Measurements from ENCODE around the gene CSTF1.

Gene CSTF1

GRCh38 chr20:56428881-56429280, 36.4 kb downstream of the CSTF1 start:
- no peak for TF ChIP-seq CTCF (IDR thresholded peaks at IDR 0.05; ENCODE audit: borderline replicate concordance, control extremely low read depth, extremely low read depth, insufficient read depth, missing control alignments)
- no peak for DNase-seq (ENCODE audit: low spot score)
- in situ Hi-C loops (cut with MboI; ENCODE audit: low sequenced_read_pairs, unreplicated experiment) = no loop called here

GRCh38 chr20:56429502-56429901, 37.1 kb downstream of the CSTF1 start:
- in situ Hi-C loops (cut with MboI; ENCODE audit: low sequenced_read_pairs, unreplicated experiment) = no loop called here
- TF ChIP-seq CTCF (IDR thresholded peaks at IDR 0.05; ENCODE audit: borderline replicate concordance, control extremely low read depth, extremely low read depth, insufficient read depth, missing control alignments) = no peak
- DNase-seq (ENCODE audit: low spot score) = no peak

- DNase-seq (ENCODE audit: low spot score) = no peak
Observed at GRCh38 chr20:56429941-56430340, 37.5 kb downstream of the CSTF1 start.

GRCh38 chr20:56430461-56430860, 38.0 kb downstream of the CSTF1 start:
- no peak for DNase-seq (ENCODE audit: low spot score)
- TF ChIP-seq CTCF (IDR thresholded peaks at IDR 0.05; ENCODE audit: borderline replicate concordance, control extremely low read depth, extremely low read depth, insufficient read depth, missing control alignments) = no peak
- in situ Hi-C loops (cut with MboI; ENCODE audit: low sequenced_read_pairs, unreplicated experiment) = no loop called here

More at GRCh38 chr20:56429941-56430340, 37.5 kb downstream of the CSTF1 start:
- in situ Hi-C loops (cut with MboI; ENCODE audit: low sequenced_read_pairs, unreplicated experiment) = no loop called here
- no peak for TF ChIP-seq CTCF (IDR thresholded peaks at IDR 0.05; ENCODE audit: borderline replicate concordance, control extremely low read depth, extremely low read depth, insufficient read depth, missing control alignments)

GRCh38 chr20:56430957-56431356, 38.5 kb downstream of the CSTF1 start:
- no peak for TF ChIP-seq CTCF (IDR thresholded peaks at IDR 0.05; ENCODE audit: borderline replicate concordance, control extremely low read depth, extremely low read depth, insufficient read depth, missing control alignments)
- in situ Hi-C loops (cut with MboI; ENCODE audit: low sequenced_read_pairs, unreplicated experiment) = no loop called here
- no peak for DNase-seq (ENCODE audit: low spot score)

- no peak for TF ChIP-seq CTCF (IDR thresholded peaks at IDR 0.05; ENCODE audit: borderline replicate concordance, control extremely low read depth, extremely low read depth, insufficient read depth, missing control alignments)
- in situ Hi-C loops (cut with MboI; ENCODE audit: low sequenced_read_pairs, unreplicated experiment) = no loop called here
- DNase-seq (ENCODE audit: low spot score) = no peak
Observed at GRCh38 chr20:56431471-56431870, 39.0 kb downstream of the CSTF1 start.

Data from GM13976 (cell line).